SW 1271 (cell line): ENCODE measurements around the gene RHOC.
"Not testable (repeated sequence)": the region's sequence is repeated elsewhere in the genome, so short reads cannot be mapped to it uniquely, and the experiment has no call there.

ENCODE experiments used
- DNase-seq, 2 experiments: peaks; one replicate each; lab custom pipeline; 2025; lab: John Stamatoyannopoulos, UW

RHOC gene

DNA sequence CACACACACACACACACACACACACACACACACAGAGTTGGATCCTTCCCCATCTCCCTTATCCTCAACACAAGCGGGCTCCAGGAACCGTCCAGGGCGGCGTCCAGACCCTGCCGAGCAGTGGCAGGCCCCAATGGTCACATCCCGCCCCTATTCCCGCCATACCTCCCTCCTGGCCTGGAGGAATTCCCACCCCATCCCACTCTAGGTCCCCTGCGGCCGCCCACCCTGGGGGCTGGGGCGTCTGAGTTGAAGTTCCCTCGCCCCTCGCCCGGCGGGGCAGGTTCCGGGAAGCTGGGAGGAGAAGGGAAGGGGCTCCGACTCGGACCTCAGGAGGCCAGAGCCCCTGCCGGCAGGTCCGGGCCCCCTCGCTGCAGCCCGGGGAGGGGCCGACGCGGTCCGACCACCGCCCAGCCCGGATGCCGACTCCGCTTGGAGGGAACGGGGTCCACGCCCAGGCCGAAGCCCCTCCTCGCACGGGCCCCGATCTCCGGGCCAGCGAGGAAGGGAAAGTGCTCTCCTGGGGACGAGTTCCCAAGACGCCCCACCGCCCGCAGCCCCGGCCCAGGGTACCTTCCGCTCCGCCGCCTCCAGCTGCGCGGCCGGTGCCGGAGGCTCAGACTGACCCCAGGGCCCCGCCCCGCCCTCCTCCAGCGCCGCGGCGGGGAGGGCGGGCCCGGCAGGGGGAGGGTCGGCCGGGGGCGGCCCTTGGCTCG is at the start of gene RHOC:
Gene RHOC (minus strand): TSS at position 623 of the 716 bp plus-strand sequence. CDS start 3,328 bp downstream, outside the sequence.
- DNase-seq: peak in 1 of 2 experiments; percentile 66

DNA sequence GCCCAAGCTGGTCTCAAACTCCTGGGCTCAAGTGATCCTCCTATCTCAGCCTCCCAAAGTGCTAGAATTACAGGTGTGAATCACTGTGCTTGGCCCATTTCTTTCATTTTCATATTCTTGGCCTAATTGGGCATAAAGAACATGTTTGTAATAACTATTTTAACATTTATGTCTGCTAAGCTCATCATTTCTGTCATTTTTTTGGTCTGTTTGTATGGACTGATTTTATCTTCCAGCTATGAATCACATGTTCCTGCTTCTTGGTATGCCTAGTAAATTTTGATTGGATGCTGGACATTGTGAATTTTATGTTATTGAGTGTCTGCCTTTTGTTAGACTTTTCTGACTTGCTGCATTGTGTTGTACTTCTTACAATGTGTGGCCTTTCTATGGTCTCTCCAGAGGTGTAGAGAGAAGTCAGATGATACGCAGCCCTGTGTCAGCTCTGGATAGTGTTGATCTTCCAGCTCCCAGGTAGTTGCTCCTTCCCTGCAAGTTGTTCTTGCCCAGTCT is 47.2 kb upstream of the RHOC start:
- DNase-seq: no peak

DNA sequence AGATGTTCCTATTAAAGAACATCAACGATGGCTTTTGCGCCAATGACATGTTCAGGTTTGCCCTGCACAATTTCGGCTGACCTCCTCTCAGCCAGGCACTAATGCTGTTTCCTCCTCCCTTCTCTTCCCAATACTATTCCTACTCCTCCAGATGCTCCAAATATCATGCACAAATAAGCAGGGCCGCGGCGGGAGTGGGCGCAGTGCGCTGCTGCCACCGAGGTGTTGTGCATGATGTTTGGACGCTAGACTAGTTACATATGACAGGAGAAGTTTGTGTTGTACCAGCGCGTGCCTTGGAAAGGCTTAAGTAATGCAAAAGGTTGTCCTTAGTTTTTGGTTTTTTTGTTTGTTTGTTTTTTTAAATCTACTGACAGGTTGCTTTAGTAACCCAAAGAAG is 41.5 kb upstream of the RHOC start:
- DNase-seq: no peak

DNA sequence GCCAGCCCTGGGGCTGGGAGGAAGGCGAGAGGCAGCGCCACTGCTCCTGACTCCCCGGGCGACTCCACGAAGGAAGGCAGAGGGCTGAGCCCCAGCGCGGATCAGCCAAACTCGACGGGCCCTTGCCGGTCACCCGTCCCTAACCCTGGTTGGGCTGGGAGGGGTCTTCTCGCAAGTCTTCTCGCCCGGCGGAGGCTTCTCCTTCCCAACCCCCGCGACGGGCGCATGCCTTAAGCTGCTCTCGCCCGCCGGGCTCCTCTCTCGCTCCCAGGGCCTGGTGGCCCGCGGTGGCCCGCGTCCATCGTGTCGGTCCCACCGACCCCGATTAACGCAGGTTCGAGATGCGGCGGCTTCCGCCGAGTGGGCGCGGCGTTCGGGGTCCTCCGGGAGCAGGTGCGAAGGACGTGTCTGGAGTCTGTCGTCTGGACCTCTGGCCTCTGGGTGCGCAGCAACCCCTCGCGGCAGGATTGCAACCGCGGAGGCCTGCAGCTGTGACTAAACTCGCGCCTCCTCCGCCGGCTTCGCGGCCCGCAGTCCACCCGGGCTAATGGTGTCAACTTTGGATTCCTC is 37.2 kb upstream of the RHOC start:
- no peak for DNase-seq

DNA sequence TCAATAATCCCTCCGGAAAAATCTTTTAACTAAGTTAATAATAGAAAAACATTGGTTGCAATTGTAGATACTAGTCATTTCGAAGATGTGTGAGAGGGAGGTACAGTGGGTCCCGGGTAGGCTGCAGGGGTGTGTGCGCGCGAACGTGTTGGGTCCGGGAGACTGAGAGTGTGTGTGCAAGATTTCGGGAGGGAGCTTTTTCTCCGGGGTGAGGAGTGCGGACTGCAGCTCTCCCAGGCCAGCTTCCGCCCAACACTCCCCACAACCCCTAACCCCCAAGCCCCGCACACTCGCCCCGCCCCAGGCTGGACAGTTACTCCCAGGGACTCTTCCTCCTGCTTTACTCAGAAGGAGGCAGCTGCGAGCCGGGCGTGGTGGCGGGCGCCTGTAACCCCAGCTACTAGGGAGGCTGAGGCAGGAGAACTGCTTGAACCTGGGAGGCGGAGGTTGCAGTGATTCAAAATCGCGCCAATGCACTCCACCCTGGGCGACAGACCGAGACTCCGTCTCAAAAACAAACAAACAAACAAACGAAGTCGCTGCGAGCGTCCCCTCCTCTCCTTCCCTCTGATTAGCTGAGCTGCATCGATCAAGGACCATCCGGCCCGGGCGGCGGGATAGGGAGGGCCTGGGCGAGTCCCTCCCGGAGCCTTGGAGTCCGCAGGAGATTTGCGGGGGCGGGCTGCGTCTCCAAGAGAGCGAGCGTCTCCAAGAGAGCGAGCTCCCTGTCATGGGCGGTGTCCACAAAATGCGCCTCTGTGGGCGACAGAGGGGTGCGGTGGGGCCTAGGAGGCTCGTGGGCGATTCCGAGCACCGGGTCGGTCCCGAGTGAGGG is 36.5 kb upstream of the RHOC start:
- DNase-seq: no peak

DNA sequence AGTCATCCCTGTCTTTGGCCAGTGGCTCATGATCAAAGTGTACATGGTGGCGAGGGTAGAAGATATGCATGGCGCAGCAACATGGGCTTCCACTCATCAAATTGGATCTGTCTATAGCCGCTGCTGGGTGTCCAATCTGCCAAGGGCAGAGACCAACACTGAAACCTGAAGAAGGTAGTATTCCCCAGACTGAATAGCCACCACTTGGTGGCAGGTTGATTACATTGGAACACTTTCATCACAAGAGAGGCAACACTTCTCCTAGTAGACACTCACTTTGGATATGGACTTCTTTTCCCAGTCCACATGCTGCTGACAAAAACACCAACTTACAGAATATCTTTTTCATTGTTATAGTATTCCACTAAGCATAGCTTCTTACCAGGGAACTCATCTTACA is 30.6 kb upstream of the RHOC start:
- no peak for DNase-seq

DNA sequence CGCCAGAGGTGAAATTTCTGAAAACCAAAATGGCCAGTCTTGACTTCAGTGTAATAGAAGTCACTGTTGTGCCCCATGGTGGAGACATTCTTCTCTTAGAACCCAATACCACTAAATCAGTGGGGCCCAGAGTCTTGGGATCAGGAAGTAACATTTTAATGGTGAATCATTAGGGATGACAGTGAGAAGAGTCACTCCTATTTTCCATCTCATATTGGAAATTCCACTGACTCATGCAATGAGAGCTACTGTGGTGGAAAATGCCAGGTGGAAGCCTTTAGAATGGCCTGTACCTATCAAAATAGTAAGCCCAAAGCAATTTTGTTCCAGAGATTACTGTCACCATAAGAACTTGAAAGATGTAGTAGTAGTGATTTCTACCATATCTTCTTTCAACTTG is 28.8 kb upstream of the RHOC start:
- DNase-seq: peak; percentile 36 to 66

DNA sequence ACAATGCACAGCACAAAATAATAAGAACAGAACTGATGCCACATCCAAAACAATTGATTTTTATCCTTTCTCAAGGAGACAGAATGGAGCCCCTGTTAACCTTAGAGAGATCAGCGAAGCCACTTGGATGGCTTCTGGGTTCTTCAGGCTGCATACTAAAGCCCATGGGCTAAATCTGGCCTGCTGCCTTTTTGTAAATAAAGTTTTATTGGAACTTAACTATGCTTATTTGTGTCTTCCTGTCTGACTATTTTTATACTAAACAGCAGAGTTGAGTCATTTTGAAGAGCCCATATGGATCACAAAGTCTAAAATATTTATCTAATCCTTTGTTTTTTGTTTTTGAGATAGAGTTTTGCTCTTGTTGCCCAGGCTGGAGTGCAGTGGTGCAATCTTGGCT is 24.5 kb upstream of the RHOC start:
- DNase-seq: no peak

DNA sequence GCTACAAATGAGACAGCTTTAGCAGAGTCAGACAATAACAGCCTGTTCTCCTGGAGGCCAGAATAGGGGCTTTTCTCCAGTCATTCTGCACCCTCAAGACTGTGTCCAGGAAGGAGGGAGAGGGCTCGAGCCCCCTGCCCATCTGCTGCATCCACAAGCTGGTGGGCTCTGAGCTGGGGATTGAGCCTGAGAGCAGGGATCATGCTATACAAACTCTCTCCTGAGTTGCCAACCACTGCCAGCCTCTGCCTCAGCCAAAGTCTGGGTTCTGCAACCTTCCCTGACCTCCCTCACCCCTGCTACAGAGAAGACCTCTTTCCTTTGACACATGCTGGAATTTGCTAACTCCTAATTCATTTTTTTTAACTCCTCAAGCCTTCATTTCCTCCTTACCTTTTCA is 23.0 kb upstream of the RHOC start:
- no peak for DNase-seq

DNA sequence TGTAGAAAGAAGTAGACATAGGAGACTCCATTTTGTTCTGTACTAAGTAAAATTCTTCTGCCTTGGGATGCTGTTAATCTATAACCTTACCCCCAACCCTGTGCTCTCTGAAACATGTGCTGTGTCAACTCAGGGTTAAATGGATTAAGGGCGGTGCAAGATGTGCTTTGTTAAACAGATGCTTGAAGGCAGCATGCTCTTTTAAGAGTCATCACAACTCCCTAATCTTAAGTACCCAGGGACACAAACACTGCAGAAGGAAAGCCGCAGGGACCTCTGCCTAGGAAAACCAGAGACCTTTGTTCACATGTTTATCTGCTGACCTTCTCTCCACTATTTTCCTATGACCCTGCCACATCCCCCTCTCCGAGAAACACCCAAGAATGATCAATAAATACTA is 22.1 kb upstream of the RHOC start:
- DNase-seq: not testable (repeated sequence)

DNA sequence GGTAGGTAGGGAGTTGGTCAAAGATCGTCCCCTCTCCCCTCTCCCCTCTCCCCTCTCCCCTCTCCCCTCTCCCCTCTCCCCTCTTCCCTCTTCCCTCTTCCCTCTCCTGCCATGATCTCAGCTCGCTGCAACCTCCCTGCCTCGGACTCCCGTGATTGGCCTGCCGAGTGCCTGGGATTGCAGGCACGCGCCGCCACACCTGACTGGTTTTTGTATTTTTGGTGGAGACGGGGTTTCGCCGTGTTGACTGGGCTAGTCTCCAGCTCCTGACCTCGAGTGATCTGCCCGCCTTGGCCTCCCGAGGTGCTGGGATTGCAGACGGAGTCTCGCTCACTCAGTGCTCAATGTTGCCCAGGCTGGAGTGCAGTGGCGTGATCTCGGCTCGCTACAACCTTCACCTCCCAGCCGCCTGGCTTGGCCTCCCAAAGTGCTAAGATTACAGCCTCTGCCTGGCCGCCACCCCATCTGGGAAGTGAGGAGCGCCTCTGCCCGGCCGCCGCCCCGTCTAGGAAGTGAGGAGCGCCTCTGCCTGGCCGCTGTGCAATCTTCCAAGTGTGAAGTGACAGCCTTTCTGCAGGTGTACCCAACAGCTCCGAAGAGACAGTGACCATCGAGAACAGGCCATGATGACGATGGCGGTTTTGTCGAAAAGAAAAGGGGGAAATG is 21.5 kb upstream of the RHOC start:
- not testable (repeated sequence) for DNase-seq

DNA sequence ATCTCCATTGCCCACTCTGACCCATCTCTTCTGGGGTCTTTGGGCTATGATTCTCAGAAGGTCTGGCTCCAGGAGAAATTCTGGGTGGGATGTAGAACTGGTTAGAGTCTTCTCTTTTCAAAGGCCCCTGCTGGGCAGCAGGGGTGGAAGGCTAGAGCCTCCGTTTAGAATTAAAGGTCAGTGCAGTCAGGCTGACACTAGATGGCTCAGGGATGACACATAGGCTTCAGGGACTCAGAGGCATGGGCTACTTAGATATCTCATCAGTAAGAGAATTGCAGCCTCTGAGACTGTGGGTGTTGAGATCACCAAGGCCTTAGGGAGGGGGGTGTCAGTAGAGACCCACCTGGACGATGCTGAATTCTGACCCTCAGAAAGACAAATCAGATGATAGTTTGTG is 20.8 kb upstream of the RHOC start:
- peak in 1 of 2 experiments; percentile 8 for DNase-seq

DNA sequence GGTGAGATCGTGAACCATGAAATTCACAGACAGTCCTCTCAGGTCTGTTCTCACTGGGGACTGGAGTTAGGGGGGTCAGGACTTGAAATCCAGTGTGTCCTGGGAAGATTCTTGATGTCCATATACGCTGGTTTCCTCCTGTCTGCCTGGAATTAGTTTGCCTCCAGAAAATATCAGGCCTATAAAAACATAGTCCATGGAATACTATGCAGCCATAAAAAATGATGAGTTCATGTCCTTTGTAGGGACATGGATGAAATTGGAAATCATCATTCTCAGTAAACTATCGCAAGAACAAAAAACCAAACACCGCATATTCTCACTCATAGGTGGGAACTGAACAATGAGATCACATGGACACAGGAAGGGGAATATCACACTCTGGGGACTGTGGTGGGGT is 17.3 kb upstream of the RHOC start:
- not testable (repeated sequence) for DNase-seq

DNA sequence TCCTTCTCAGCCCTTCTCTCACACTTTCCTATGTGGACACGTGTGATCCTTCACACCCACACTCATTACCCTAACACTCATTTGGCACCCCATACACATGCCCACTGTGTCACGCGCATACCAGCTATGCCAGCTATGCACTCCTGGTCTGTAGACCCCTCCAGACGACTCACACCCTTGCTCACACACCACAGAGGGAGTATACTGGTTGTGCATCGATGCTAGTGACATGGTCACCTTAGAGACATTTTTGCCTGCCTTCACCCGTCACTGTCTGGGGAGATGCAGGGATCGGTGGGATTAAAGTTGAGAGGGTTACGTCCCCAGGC is 16.5 kb upstream of the RHOC start:
- no peak for DNase-seq

DNA sequence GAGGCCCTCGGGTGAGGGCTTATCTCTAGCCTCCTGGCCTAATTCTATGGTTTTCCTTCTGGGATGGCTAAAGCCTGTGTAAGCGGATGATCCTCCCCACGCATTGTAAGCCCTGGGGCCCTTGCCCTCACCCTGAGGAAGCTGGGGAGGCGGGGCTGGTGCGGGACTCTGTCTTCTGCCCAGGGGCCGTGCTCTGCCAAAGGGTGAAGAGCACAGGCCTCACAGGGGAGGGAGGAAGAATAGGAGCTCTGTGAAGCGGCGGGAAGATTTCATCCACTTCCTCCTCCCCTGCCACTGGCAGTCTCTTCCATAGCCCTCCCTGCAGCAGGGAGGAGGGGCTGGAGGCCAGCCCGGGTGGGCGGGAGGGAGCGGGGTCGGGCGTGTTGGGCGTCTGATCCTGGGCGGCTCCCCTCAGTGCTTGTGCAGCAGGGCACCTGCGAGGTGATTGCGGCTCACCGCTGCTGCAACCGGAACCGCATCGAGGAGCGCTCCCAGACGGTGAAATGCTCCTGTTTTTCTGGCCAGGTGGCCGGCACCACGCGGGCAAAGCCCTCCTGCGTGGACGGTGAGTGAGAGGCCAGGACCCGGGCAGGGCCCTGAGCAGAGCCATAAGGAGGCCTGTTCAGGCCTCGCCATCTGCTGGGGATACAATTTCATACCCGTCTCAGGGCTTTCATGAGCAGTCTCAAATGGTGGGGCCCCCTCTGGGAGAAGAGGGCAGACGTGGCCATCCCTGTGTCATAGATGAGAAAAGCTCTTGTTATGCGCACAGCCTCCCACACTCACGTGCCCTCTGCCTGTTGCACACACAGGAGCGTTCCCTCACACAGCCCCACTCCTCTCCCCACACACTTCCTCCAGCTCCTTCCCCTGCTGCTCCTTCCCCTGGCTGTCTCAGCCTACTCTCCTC is 15.9 kb upstream of the RHOC start:
- DNase-seq: no peak

DNA sequence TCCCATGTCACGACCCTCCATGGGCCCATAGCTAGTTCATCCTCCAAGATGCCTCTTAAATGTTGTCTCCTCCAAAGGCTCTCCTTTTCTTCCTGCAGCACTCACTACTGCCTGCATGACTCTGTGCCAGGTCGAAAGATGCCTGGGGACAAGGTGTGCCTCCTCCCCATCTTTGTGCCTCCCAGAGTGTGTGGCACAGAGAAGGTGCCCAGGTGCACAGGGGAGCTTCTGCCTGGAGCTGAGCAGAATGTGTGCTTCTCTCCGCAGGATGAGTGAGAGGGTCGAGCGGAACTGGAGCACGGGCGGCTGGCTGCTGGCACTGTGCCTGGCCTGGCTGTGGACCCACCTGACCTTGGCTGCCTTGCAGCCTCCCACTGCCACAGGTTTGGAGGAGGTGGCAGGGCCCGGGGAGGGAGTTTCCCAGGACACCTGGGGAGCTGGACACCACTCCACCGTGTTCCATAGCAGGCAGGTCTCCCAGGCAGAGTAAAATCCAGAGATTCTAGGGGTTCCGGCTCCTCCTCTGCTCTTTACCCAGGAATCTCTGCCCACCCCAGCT is 15.1 kb upstream of the RHOC start:
- DNase-seq: no peak

DNA sequence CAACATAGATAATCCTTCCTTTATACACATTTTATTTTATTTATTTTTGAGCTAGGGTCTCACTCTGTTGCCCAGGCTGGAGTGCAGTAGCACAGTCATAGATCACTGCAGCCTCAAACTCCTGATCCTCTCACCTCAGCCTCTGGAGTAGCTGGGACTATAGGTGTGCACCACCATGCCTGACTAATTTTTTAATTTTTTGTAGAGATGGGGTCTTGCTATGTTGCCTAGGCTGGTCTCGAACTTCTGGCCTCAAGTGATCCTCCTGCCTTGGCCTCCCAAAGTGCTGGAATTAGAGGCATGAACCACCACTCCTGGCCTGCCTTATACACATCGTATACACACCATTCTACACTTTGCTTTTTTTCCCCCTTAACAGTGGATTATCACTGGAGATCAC is 14.4 kb upstream of the RHOC start:
- DNase-seq: not testable (repeated sequence)

DNA sequence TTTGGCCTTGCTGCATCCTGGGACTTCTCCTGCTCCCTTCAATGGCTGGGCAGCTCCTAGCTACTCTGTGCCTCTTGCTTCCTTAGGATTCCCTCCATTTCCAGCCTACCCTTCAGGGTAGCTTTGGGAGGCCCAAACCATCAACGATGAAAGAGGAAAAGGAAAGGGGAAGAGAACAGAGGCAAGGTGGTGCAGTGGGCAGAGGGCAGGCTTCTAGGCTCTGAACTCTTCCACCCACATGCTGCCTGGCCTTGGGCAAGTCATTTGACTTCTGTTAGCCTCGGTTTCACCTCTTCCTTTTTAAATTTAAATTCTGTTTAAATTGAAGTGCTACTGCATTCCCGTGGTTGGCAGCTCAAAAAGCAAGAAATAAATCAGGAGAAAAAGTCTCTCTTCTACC is 13.9 kb upstream of the RHOC start:
- no peak for DNase-seq

DNA sequence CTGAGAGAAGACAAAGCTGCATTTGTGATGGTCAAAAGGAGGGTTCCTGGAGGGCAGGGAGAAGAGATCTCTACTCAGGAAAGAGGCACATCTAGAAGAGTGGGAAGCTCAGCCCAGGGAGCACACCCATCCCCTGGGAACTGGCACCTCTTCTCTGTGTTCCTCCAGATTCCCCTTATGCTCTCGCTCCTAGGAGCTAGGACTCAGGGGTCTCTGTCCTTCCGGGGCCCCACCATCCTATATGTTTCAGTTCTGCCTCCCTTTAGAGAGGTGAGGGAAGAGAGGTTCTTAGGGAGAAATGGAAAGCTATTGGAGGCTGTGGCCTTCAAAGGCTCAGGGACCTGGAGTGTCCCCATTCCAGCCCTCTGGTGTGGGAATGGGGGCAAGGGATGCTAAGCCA is 12.8 kb upstream of the RHOC start:
- no peak for DNase-seq

DNA sequence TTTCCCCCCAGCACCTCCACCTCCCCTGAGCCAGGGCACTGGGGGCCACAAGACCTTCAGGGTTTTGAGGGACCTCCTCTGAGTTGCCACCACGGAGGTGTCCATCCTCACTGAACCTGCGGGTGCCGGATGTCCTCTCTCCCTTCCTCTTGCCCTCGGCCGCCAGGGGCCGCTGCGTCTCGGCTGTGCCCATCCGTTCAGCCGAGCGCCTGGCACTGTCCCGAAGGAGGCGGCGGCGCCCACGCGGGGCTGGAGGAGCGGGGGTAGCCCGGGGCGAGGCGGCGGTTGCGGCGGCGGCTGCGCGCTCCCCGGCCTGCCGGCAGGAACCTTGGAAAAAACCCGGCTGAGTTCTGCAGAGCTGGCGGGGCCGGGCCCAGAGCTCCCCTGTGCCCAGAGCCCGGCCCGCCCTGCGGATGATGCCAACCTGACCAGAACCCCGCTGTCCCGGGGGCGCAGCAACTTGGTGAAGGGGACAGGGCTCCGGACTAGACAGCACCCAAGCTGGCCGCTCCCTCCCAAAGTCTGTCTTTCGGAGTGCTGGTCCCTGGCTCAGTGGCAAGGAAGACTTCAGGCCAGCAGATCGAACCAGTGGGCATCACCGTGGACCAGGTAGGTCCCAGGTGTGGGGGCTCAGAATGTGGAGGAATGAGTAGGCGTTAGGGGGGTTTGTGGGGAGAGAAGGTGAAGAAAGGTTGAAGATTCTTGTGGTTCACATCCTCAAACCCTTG is 11.9 kb upstream of the RHOC start:
- DNase-seq: peak; percentile 17 to 30
